Hypothalamus (tissue), 51 donors: ENCODE measurements around the gene PWWP2A.

Source experiments
- DNase-seq, 51 donors: peaks; one replicate each; lab custom pipeline; 2025; lab: John Stamatoyannopoulos, UW

PWWP2A gene

DNA sequence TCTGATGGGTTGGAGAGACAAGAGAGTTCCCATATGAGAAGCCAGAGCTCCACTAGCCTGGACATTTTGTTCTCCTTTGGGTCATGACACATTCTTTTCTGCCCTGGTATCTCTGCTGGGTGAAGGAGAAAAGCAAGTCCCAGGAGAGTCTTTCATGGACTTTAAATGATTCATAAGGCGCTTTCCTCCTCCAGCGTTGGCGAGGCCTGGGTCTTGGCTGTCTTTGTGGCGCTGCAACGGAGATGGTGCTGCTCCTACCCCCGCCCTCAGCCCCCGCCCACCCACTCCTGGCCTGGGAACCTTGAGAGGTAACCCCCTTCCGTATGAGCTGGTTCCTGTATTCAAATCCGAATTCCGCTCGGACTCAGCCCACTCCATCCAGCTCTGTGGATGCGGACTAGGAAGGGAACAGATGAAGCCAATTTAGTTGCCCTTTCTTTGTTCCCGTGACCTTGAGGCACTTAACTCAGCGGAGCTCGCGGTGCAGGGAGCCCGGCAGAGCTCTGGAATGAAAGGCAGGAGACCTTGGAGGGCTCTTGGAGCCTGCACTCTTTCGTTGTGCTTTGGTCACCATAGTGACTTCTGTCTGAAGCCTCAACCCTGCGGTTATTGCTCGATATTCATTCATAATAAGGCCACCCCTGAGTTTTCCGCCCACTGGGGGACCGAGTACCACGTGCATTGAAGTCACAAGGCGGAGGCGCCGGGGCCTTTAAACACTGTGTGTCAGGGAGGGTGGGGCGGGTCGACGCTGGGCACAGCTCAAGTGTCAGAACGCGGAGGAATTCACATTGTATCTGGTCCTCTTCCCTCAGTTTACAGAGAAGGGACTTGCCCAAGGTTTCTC, 14.0 kb upstream of the PWWP2A start:
- DNase-seq = peak in 44 of 51 donors; percentile 3 to 74 (median 40)

DNA sequence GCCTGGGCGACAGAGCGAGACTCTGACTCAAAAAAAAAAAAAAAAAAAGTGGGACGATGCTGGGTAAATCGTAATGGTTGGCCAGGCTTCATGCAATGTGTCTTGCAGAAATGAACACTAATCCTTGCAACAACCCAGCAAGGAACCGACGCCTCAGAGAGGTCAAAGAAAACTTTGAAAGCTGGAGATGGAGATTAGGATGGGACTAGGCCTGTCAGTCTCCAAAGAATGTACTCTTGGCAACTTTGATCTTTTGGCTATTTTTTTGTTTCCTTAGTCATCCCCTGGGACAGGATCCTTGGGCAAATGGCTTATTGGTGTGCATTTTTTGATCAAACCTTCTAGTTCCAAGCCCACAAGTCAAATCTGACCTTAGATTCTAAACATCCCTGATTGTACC, 10.6 kb upstream of the PWWP2A start:
- DNase-seq = no peak

DNA sequence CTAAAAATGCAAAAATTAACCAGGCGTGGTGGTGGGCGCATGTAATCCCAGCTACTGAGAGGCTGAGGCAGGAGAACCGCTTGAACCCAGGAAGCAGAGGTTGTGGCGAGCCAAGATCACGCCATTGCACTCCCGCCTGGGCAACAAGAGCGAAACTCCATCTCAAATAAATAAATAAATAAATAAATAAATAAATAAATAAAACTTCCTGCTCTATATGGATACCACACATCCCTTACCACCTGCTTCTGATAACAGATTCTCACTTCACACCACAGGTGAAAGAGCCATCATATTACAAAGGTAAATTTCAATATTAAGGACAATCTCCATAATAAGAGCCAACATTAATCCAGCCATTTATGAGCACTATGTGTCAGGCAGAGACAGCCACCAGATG, 9.4 kb upstream of the PWWP2A start:
- no peak for DNase-seq

DNA sequence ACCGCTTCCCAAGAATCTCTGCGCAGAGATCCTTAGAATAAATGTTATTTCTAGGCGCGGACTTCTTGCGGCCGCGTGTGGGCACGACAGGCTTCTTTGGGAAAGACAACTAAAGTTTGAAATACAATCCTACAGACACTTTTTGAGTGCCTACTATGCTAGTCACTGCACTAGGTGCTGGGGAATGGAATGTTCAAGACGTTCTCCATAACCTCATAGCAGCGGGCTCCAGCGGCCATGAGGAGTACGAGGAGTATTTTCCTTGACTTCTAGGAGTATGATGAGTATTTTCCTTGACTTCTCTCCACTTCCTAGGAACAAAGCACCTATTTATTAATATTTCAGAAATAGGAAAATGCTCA, 636 bp upstream of the PWWP2A start:
- peak in 1 of 51 donors; percentile 39 for DNase-seq

DNA sequence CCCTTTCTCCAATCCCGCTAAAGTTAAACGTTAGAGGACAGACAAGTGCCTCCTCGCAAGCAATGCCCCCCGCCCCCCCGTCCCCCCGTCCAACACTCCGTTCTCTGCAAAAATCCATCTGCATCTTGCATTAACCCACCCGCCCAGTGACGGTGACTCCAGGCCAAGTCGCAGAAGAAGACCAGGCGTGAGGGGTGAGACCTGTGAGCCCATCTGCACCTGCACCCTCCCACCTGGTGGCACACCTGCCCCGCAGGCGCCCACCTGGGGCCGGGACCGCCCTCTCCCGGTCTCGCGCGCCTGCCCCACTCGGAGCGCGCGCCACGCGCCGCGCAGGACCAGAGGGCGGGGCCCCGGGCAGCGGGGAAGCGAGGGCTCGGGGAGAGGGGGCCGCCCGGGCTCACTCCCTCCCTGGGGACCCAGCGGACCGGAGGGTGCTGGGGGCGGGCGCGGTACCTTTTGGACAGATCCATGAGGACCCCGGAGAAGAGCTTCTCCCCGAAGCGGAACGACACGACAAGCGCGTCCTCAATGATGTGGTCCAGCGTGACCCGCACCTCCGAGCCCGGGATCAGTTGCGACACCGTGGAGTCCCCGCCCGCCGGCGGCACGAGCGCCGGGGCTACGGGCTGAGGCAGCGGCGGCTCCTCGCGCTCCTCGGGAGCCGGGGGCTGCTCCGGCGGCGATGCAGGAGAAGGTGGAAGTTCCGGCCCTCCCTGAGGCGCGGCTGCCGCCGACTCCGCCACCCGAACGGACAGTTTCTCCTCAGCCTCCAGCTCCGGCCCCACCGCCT, 705 bp downstream of the PWWP2A start:
- peak in 45 of 51 donors; percentile 14 to 72 (median 48) for DNase-seq

DNA sequence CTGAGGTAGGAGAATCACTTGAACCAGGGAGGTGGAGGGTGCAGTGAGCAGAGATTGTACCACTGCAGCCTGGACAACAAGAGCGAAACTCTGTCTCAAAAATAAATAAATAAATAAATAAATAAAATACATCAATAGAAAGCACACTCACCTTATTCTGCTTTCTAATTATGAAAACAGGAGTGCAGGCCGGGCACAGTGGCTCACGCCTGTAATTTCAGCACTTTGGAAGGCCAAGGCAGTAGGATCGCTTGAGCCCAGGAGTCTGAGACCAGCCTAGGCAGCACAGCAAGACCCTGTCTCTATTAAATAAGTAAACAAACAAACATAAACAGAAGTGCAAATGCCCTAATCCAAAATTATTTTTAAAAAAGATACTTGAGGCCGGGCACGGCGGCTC, 2.3 kb downstream of the PWWP2A start:
- DNase-seq = no peak

DNA sequence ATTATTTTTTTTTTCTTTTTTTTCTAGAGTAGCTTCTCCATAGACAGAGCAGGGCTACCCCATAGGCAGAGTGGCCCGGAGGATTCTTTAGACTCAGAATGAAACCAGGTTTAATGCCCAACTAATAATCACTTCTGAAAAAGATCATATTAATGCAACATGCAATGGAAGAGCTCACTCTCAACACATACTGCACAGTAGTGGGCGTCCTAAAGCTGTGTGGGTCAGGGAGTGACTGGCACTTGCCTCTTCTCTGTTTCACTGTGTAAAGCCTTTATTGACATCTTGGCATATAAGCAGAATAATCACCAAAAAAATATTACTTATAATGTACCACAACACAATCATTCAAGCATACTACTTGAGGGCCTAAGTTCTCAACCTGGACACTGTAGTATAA, 11.1 kb downstream of the PWWP2A start:
- DNase-seq = peak in 8 of 51 donors; percentile 1 to 10 (median 5)

DNA sequence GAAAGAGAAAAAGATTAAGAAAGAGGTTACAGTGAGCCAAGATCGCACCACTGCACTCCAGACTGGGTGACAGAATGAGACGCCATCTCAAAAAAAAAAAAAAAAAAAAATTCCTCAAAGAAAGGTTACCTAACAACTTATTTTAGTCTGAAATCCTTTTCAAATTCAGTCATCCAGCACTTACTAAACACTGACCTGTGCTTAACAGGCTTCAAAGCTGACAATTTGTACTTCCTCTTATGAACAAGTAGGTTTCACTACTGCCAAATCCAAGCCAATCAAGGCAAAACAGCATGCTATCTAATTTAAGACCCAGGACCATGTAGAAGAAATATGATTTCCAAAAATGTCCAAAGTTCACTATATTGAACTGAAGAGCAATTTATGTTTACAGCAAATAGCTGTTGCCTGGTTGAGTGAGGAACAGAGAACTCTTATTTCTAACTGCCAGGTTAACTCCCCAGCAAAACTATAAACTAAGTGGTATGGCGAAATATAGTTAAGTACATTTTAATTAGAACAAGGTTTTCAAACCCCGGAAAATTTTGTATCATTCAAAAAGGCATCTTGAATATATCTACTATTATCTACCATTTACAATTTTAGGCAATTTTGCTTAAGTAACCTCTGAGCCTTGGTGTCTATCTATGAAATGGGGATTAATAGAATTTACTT, 13.4 kb downstream of the PWWP2A start:
- no peak for DNase-seq

DNA sequence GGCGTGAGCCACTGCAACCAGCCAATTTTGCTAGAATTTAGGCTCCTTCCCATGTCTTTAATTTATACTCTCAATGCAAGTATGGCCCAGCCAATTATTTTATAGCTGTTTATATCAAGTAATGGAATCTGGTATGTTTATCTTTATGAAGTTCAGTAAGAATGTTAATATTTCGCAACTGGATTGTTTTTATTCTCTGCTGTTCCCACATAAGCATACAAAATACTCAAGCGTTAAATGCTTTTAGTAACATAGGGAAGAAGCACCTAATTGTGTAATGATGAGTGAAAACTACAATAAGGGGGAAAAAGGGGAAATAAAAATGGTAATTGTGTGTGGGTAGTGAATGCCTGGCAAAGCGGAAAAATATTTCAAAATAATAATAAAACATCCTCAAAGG, 21.3 kb downstream of the PWWP2A start:
- no peak for DNase-seq

DNA sequence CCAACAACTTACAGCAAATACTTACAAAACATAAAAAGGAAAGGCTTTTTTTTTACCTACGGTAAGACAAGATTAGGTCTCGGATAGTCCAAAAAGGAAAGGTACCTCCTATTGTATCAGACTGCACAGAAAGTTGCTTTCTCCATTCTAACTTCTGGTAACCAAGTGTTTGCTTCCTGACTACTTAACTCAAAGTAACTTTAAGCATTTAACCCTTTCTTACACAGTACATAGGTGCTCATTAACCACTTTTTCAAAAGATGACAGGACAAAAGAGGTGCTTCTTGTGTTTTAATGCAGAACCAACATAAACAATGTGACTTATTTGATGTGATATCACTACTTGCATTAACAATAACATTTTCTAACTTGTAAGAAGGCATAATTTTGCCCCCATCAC, 23.1 kb downstream of the PWWP2A start:
- DNase-seq = no peak

DNA sequence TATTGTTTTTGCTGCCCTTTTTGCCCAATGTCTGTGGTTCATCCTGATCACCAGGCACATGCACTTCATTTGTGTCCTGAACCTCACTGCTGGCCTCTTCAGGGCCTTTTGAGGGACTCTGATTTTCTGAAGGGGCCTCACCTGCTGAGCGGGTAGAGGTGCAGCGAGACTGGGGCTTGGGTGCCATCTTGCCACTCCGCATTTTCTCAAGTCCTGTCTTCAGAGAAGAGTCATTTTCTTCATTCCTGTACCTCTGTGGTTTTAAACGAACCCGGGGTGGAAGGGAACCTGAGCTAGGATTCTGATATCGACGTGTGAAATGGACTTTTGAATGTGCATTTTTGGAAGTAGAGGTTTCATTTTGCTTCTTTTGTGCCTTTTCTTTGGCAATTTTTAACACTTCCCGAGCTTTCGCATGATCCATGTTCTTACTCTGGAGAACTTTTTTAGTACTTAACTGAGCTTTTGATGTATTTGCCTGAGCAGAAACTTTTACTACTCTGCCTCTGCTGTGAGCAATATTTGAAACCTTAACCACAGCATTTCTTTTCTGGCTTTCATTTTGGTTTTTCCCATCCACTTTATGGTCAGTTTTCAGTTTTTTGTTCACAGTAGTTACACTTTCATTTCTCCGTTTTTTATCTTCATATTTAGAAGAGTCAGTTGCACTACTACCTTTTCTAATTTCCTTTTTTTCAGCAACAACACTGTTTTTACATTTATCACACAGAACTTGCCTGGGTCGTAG, 26.1 kb downstream of the PWWP2A start:
- DNase-seq = no peak

DNA sequence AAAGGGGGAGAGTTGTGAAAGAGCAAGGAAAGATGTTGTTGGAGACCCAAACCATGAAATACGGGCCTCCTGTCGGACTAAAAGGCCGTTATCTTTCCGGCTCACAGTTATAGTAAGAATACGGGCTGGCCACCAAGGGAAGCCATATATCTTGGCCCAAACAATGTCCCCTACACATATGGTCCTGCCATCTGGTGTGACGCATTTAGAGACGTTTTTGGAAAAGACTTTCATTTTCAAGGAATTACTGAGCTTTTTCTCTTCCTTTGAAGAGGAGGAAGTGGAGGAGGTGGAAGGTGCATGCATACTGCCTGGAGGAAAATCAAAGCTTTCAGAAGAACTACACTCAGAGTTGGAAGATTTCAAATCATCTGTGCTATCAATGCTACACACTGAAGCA, 26.7 kb downstream of the PWWP2A start:
- DNase-seq = no peak

DNA sequence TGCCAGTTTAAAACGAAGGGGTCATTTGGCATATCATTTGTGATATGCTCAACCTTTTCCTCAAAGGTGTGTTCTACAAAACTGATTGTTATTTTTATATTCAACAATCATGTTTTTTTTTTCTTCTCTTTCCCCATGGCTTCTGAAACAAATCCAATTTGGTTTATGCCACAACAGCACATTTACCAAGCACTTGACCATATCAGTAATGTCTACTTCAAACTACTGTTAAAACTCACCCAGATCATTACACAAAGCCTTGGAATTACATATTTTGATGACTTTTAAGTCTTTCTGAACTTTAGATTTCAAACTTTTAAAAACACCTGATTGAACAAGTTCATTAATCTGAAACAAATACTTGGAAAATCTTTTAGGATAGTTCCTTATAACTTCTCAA, 29.2 kb downstream of the PWWP2A start:
- DNase-seq = no peak

DNA sequence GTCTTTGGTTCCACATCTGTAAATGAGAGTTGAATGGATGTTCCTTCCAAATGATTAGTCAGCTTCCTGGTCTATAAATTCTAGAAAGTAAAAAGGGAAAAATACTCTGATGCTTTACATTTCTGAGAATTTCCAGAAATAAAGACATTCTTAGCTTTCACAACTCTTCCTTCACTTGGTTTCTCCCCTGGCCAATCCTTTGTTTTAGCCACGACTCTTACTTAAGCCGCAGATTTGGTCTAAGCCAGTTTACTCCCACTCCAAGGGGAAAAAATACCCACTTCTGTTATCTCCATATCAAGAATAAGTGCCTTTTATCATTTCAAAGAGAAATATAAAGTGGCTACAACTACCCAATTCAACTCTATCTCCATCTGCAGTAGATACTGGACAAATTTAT, 29.7 kb downstream of the PWWP2A start:
- no peak for DNase-seq

DNA sequence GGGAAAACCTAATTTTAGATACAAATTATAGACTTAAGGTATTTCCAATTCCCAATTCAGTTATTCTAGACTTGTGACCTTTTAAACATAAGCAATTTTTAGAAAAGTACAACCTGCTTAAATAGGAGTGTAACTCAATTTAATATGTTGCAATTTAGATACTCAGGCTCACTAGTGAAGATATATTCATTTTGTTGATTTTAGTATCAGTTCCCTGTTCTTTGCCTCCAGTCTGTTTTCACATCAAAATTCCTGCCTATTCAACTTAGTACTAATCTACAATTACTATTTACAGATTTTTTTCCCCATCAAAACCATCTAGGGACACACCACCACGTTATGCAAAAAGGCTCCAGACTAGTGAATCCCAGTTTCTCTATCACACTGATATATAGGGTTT, 30.4 kb downstream of the PWWP2A start:
- no peak for DNase-seq

DNA sequence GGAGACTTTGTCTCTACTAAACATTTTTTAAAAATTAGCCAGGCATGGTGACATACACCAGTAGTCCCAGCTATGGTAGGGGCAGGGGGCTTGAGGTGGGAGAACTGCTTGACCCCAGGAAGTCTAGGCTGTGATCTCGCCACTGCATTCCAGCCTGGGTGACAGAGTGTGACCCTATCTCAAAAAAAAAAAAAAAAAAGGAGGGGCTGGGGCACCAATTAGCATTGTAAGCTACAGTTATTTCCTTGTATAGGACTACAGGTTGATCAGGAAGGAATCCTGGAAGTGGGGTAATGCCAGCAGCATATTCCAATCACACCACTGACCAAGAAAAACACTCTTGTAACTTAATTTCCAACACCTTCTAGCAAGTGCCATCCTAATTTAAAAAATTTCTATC, 32.1 kb downstream of the PWWP2A start:
- no peak for DNase-seq

DNA sequence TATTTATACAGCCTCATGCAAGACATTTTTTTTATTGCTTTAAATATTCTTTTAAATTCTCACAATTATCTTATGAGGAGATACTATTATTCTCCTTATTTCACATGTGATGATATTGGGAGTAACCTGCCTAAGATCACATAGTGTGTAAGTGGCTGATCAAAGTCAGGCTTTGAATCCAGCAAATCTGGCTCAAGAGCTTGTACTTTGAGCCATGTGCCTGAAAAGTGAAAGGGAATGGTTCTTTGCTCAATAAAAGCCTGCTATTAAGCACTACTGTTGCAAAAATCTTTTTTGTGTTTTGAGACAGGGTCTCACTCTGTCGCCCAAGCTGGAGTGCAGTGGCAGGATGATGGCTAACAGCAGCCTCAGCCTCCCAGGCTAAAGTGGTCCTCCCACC, 35.1 kb downstream of the PWWP2A start:
- no peak for DNase-seq

DNA sequence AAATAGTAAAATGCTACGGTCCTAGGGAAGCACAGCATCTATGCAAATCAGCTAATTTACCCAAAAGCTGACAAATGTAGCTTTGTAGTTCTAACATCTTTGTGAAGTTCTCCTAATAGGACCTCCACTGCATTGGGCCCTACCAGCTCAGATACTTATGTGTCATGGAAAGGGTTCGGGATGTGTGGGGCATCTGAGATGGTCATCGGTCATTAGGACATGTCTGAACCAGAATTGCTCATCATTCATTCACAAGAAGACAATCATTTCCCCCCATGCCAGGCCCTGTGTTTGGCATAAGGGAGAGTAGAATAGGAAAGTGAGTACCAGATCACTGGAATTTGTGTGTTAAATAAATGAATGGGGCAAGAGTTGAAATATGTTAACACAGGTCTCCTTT, 35.7 kb downstream of the PWWP2A start:
- DNase-seq = no peak

DNA sequence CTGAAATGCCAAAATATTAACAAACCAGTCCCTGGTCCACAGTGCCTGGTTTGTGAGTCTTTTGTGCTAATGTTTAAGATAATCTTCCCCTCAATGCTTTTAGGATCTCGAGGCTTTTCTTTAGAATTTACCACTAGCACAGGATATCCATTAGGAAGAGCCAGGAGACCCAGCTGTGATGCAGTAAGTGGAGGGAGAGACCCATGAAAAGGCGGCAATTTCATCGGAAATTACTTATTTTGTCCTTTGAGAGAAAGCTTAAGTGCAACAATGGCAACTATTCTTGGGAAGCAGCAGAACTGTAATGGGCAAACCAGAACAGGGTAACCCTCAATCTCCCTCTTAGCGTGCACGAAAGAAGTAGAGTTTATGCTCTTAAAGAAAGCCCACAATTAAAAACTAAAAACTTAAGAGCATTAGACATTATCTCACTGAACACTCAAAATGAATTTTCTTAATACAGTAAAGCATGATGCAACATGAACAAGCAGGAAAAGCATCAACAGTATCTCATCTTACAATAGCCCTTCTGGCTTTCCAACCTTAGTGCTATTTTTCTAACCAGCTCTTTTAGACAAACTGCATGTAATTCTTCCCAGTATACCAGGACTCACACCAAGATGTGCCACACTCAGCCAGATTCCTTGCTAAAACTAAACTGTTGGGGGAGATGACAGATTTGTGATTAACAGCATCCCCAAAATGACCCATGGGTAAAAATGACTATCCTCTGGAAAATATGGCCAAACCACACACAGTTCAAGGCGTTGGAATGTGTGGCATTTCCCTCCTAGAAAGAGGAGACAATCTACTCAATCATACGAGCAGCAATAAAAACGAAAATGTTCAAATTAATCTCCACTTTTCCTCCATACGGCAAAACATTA, 36.4 kb downstream of the PWWP2A start:
- DNase-seq = no peak

DNA sequence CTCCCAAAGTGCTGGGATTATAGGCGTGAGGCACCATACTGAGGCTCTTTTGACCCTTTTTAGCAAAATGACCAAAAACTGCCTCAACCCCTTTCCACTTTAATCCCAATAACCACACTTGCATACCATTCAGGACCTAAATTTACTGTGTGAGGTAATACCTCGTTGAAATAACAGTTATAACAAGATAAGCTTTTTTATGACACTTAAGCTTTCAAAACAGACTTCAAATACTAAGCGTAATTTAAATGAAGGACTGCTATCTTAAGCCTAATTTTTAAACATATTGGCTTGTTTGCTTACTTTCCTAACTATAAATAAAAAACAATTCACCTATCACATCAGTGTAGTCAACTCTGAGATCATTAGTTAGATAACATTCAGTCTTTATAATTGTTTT, 37.8 kb downstream of the PWWP2A start:
- no peak for DNase-seq
